NCI-H1105 (cell line): ENCODE data around the gene FRMD4A.

Source experiments
- DNase-seq: peaks from one replicate; lab custom pipeline; 2025; lab: John Stamatoyannopoulos, UW

Gene FRMD4A

GRCh38 chr10:14016011-14016536 lies 314.6 kb downstream of the FRMD4A start:
- no peak for DNase-seq

DNA sequence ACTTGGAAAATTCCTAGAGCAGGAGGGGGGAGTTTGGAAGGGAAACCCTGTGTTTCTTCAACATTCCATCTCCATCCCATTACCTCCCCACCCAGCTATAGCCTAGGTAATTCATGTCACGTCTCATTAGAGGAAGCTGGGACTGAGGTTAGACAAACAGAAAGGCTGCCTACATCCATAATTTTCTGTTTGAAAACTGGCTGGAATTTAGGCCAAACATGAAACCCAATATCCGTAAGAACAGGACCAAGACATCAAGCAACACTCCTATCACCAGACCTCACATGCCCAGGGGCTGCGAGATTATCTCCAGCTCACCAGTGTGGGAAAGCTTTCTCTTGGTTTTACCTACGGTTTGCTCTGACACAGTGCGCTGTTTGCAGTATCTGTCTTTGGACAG lies 316.3 kb downstream of the FRMD4A start:
- no peak for DNase-seq

GRCh38 chr10:14010769-14011574 lies 319.8 kb downstream of the FRMD4A start:
- no peak for DNase-seq

DNA sequence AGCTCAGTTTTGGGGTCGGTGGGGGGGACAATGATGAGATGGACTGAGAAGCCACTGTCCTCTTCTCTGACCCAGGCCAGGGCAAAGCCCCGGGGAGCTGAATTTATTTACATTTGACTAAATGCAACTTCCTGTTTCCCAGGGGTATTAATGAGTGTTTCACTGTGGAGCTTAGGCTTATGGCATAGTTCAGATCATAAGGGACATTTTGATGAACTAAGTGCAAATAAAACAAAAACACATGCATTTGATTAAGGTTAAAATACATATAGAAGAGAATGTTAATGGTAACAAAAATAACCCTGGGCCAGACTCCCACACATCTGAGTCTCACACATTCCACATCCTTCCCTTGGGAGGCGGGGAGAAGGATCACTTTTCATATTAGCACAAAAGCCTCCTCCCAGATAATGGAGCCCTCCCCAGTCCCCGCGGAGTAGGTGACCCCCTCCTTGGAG lies 320.6 kb downstream of the FRMD4A start:
- DNase-seq, result no peak

DNA sequence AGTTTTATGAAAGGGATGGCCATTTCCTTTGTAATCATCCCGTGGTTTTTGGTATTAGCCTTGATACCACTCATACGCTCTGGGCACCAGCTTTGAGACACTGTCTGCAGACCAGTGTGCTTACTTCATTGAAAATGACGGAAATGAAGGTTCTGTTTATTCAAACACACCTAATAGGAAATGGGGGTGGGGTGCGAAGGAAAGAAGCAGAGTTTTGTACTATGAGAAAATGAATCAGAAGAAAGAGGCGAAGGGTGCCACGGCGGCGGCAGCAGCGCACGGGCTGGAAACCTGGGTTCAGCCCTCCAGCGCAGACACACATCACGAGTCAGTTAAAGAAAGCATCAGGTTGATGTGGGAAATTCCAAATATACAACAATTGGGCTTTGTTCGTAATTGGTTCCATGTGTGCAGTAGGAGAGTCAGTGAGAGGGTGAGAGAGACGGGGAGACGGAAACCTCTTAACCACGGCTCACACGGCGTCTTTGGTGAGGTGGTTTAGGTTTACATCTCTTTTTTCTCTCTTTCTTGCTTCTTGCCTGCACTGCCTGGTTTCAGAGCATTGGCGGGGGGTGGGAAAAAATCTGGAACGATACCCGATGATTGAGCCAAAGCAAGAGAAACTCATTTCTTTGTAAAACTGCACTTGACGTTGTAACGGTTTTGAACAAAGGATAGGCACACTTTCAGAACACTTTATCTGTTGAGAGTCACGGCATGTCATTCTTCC lies 321.2 kb downstream of the FRMD4A start:
- DNase-seq, result no peak

- DNase-seq, result no peak
These were observed 322.0 kb downstream of the FRMD4A start for GRCh38 chr10:14008740-14009080.

GRCh38 chr10:14004536-14004935 lies 326.2 kb downstream of the FRMD4A start:
- DNase-seq, result no peak

DNA sequence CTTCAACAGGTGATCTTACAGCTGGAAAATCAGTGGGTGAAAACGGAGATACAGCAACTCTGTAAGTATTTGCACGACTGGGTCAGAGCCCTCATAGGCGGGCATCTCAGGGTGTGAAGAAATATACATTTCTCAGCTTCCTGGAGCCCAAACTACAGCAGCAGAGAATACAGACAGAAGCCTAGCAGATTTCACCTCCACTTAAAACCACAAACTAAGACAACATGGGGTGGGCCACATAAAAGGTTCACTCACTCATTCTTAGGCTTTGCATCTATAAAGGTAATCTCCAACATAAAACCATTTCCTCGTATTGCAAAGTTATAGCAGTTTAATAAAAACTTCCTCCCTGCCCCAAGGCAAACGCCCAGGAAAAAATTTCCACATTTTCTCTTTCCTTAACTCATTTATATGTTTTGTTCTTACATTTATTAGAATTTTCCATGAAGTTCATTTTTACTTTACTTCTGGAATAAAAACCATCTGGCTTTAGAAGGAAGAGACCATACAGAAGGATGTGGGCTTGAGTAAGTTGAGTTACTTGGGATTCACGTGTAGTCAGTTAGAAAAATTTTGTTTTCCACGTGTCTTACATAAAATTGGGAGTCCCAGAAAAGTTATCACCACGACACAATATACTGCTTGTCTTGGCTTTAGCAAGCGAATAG lies 327.1 kb downstream of the FRMD4A start:
- DNase-seq, result no peak

DNA sequence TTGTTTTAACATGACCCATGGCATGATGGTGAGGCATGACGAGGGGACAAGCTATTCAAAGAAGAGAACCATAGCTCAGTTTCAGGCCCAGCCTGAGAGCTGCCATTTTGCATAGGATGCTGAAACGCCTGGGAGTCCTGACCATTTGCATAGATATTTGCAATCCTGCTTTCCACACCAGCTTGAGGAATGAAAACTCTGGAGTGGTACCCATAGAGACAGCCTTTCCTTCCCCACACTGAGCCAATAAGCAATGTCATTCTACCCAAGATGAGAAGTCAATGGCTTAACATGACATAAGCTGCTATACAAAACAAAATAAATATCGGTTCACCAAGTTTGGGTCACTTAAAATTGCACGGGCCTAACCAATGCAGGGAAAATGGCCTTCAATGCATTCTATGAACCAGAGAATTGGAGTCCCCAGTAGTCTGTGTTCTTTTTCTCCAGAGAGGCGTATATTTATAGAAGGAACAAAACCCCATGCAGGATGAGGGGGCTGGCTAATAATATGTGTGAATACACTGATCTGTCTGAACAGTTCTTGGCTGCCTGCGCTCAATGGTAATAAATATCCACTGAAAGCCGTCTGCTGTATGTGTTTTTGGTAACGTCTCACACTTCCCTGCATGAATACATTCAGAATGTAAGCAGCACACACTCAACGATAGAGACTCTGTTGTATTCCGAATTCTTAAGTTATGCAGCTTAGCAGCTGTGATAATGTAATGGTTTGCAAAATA lies 329.3 kb downstream of the FRMD4A start:
- no peak for DNase-seq

GRCh38 chr10:13998163-13998835 lies 332.4 kb downstream of the FRMD4A start:
- no peak for DNase-seq

GRCh38 chr10:13997650-13998049 lies 333.1 kb downstream of the FRMD4A start:
- DNase-seq, result no peak

DNA sequence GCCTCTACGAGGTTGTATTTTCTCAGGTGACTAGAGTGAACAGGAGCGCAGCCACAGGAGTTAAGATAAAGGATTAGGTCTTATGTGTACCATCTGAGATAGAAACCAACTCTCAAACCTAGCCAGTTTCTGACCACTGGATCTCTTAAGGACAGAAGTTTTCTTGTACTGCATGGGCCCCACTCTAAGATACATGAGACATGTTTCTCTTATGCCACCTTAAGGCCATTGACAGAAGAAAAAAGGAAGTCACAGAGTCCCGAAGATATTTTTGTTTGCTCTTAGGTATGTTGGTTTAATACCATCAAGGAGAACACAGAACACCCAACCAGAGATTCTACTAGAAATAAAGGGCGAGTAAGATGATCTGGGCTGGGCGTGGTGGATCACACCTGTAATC lies 335.8 kb downstream of the FRMD4A start:
- no peak for DNase-seq

- no peak for DNase-seq
These were observed 337.0 kb downstream of the FRMD4A start for GRCh38 chr10:13993673-13994089.

DNA sequence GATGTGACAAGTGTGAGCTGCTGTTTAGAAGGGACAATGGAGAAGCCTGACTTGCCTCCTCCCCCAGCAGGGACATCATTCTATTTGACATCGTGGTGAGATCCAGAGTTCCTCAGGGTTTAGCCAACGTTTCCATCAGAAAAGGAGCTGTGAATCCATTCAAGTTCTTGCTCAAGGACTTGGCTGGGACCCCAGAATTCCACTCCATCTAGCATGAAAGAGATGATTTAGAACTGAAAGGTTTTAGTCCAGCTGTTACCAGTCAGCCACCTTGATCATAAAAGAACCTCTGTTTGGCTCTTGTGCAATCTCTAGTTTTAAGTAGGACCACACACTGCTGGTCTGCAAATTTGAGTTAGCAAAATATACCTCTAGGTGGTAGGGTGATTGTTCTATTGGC lies 337.6 kb downstream of the FRMD4A start:
- DNase-seq, result no peak

GRCh38 chr10:13991353-13991752 lies 339.4 kb downstream of the FRMD4A start:
- no peak for DNase-seq

GRCh38 chr10:13990946-13991345 lies 339.8 kb downstream of the FRMD4A start:
- DNase-seq, result peak; percentile 21

DNA sequence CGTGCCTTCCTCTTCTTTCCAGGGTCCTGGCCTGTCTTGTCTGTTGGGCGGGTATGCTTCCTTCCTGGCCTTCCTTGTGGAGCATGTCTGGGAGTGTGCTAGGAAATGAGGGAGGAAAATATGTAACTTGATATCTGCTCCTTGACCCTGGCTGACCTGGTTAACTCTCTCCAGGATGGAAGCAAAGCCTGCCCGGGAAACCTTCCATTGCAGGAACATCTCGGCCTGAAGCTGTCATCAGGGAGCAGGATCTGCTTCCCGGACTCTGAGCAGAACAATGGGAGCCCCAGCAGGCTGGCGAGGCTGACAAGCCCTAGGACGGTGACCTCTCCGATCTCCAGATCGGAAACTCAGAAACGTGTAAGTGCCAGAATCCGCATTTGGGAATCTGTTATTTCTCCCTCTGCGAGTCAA lies 340.3 kb downstream of the FRMD4A start:
- no peak for DNase-seq

DNA sequence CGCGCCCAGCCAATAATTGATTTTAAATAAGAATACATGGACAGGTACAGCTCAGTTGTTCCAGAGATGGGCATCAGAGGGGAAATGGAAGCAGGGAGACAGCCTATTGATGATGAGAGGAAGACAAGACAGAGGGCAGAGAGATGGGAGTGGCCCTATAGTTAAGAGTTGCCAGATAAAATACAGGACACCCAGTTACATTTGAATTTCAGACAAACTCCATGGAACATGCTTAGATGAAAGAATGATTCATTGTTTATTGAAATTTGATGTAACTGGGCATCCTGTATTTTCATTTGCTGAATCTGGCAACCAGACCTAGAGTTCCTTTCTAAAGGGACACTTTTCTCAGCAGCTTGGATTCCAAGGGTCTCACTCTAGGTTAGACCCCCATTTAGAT lies 341.1 kb downstream of the FRMD4A start:
- no peak for DNase-seq

- no peak for DNase-seq
These were observed 343.3 kb downstream of the FRMD4A start for GRCh38 chr10:13987446-13987845.

DNA sequence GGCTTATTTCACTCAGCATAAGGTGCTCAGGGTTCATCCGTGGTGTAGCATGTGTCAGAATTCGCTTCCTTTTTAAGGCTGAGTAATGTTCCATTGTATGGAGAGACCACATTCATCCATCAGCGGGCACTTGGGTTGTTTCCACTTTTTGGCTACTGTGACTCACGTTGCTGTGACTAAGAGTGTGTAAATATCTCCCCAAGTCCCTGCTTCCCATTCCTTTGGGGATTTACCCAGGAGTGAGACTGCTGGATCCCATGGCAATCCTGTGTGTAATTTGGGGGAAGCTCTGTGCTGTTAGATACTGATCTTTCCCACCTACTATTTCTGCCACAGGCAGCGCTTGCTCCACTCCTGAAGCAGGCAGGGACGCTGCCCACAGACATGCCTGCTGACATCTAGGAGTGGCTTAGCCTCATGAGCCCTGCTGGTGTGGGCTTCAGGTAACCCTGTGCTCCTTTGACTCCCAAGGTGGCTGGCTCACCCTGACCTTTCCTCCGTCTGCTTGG lies 346.0 kb downstream of the FRMD4A start:
- no peak for DNase-seq

DNA sequence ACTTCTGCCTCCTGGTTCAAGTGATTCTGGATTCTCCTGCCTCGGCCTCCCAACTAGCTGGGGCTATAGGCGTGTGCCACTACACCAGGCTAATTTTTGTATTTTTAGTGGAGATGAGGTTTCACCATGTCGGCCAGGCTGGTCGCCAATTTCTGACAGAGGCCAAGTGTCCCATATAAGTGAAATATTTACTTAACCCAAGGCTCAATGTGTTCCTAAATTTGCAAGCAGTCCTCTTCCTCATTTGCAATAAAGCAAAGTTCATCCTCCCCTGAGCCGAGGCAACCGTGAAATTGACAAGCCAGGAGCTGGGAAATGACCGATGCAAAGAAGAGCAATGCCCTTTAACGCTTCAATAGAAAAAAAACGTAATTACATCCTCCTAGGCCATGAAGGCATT lies 347.7 kb downstream of the FRMD4A start:
- DNase-seq, result no peak
